C4-2B (cell line): ENCODE results near the gene SLC2A13.

Source experiments
- H3K27ac ChIP-seq: fragments of 450-650 bp; 2 replicates; pipeline ENCODE4 v1.5.1; 2017
- CTCF ChIP-seq: fragments of 450-650 bp; conservative IDR thresholded peaks from 2 replicates; pipeline ENCODE4 v1.5.1; 2017; ENCODE audit warnings: mild to moderate bottlenecking
- ZFX ChIP-seq: fragments of 450-650 bp; IDR thresholded peaks from 2 replicates; pipeline ENCODE4 v1.6.1; 2017

Gene SLC2A13

GRCh38 chr12:39777465-39777864 lies 328.4 kb downstream of the SLC2A13 start:
- H3K27ac ChIP-seq = no peak overlapping the region
- TF ChIP-seq ZFX = no peak
- TF ChIP-seq CTCF = 0 out of 2 replicates have a peak, but pooled peaks have one; percentile 9

- no peak overlapping the region for H3K27ac ChIP-seq
- TF ChIP-seq CTCF (no peak), ZFX (no peak)
Measured at GRCh38 chr12:39773266-39773665, 332.6 kb downstream of the SLC2A13 start.

GRCh38 chr12:39772821-39773259 lies 333.0 kb downstream of the SLC2A13 start:
- H3K27ac ChIP-seq = no peak overlapping the region
- TF ChIP-seq CTCF (no peak), ZFX (no peak)

- TF ChIP-seq ZFX (no peak), CTCF (no peak)
- H3K27ac ChIP-seq = no peak overlapping the region
Measured at GRCh38 chr12:39771456-39771855, 334.4 kb downstream of the SLC2A13 start.

GRCh38 chr12:39764944-39765560 lies 340.8 kb downstream of the SLC2A13 start:
- TF ChIP-seq CTCF = peak; percentile 93
- TF ChIP-seq ZFX = no peak

GRCh38 chr12:39763890-39764169 lies 342.1 kb downstream of the SLC2A13 start:
- H3K27ac ChIP-seq = no peak overlapping the region; the same call in 1 of the 2 replicates
- no peak for TF ChIP-seq CTCF
- no peak for TF ChIP-seq ZFX

More at GRCh38 chr12:39764944-39765560, 340.8 kb downstream of the SLC2A13 start:
- H3K27ac ChIP-seq = no peak overlapping the region

- no peak overlapping the region; the same call in 1 of the 2 replicates for H3K27ac ChIP-seq
- TF ChIP-seq CTCF (no peak), ZFX (no peak)
Measured at GRCh38 chr12:39763071-39763889, 342.6 kb downstream of the SLC2A13 start.
